H9 (cell line): ENCODE results near the gene CTSW. TPM values are rescaled to one million over a fixed set of nuclear protein-coding genes. Genes with fewer than 3 reads are reported as not detected.

Experiments
- DNase-seq: peaks from one replicate; pipeline ENCODE4 v3.0.0-alpha.2; 2017
- H2AFZ ChIP-seq: one replicate; pipeline ENCODE4 v1.6.1; 2013; ENCODE audit warnings: mild to moderate bottlenecking, low read length, control low read depth, moderate library complexity
- H2AK5ac ChIP-seq: 2 replicates; pipeline ENCODE4 v1.6.1; 2013; ENCODE audit warnings: low read length, control low read depth, mixed read lengths; ENCODE audit not compliant: insufficient read length
- H2BK120ac ChIP-seq: one replicate; pipeline ENCODE4 v1.6.1; 2013; ENCODE audit warnings: low read depth, mild to moderate bottlenecking, low read length, control low read depth, inconsistent platforms; ENCODE audit not compliant: poor library complexity, severe bottlenecking
- H2BK12ac ChIP-seq: 2 replicates; pipeline ENCODE4 v1.6.1; 2013; ENCODE audit warnings: low read length, control low read depth, mixed read lengths, low read depth; ENCODE audit not compliant: insufficient read length
- H2BK15ac ChIP-seq: 2 replicates; pipeline ENCODE4 v1.6.1; 2013; ENCODE audit warnings: low read depth, low read length, control low read depth
- H2BK20ac ChIP-seq: one replicate; pipeline ENCODE4 v1.6.1; 2013; ENCODE audit warnings: low read depth, mild to moderate bottlenecking, low read length, control low read depth, inconsistent platforms; ENCODE audit not compliant: poor library complexity, severe bottlenecking
- H2BK5ac ChIP-seq: 2 replicates; pipeline ENCODE4 v1.6.1; 2013; ENCODE audit warnings: low read length, control low read depth, mixed read lengths; ENCODE audit not compliant: insufficient read length
- H3K14ac ChIP-seq: 2 replicates; pipeline ENCODE4 v1.6.1; 2013; ENCODE audit warnings: low read length, control low read depth; ENCODE audit not compliant: insufficient read depth
- H3K18ac ChIP-seq: 2 replicates; pipeline ENCODE4 v1.6.1; 2013; ENCODE audit warnings: low read depth, mild to moderate bottlenecking, mixed read lengths, low read length, control low read depth; ENCODE audit not compliant: insufficient read length
- H3K23ac ChIP-seq: 2 replicates; pipeline ENCODE4 v1.6.1; 2013; ENCODE audit warnings: low read length, control low read depth, mixed read lengths, low read depth; ENCODE audit not compliant: insufficient read length
- H3K23me2 ChIP-seq: 2 replicates; pipeline ENCODE4 v1.6.1; 2013; ENCODE audit warnings: low read depth, mild to moderate bottlenecking, mixed read lengths, low read length, control low read depth; ENCODE audit not compliant: insufficient read length, poor library complexity, severe bottlenecking
- H3K27ac ChIP-seq: 2 replicates; pipeline ENCODE4 v1.5.1; 2013; ENCODE audit warnings: low read length, control low read depth, mixed read lengths, low read depth; ENCODE audit not compliant: insufficient read length
- H3K27me3 ChIP-seq: 2 replicates; pipeline ENCODE4 v1.6.1; 2013; ENCODE audit warnings: low read length, control low read depth, inconsistent platforms; ENCODE audit not compliant: insufficient read depth
- H3K4ac ChIP-seq: 2 replicates; pipeline ENCODE4 v1.6.1; 2013; ENCODE audit warnings: low read depth, mild to moderate bottlenecking, control low read depth, inconsistent platforms, low read length, moderate library complexity
- H3K4me1 ChIP-seq: 2 replicates; pipeline ENCODE4 v1.6.1; 2013; ENCODE audit warnings: low read length, control low read depth, inconsistent platforms; ENCODE audit not compliant: insufficient read depth
- H3K4me2 ChIP-seq: 2 replicates; pipeline ENCODE4 v1.6.1; 2013; ENCODE audit warnings: low read length, control low read depth, mixed read lengths; ENCODE audit not compliant: insufficient read length, insufficient read depth
- H3K56ac ChIP-seq: 2 replicates; pipeline ENCODE4 v1.6.1; 2013; ENCODE audit warnings: low read depth, mild to moderate bottlenecking, mixed read lengths, low read length, control low read depth; ENCODE audit not compliant: insufficient read length
- H3K79me1 ChIP-seq: 2 replicates; pipeline ENCODE4 v1.6.1; 2013; ENCODE audit warnings: low read depth, mild to moderate bottlenecking, moderate library complexity, low read length, control low read depth, inconsistent platforms; ENCODE audit not compliant: insufficient read depth, poor library complexity, severe bottlenecking
- H3K79me2 ChIP-seq: 2 replicates; pipeline ENCODE4 v1.6.1; 2013; ENCODE audit warnings: low read length, control low read depth, inconsistent platforms; ENCODE audit not compliant: insufficient read depth
- H3K9ac ChIP-seq: 2 replicates; pipeline ENCODE4 v1.6.1; 2013; ENCODE audit warnings: low read length, control low read depth, mixed read lengths; ENCODE audit not compliant: insufficient read length; ENCODE audit errors: extremely low read depth
- H3K9me3 ChIP-seq: one replicate; pipeline ENCODE4 v1.6.1; 2013; ENCODE audit warnings: low read depth, low read length, inconsistent platforms; ENCODE audit not compliant: control insufficient read depth
- H3T11ph ChIP-seq: one replicate; pipeline ENCODE4 v1.6.1; 2013; ENCODE audit warnings: mild to moderate bottlenecking, low read length, control low read depth, inconsistent platforms
- H4K20me1 ChIP-seq: one replicate; pipeline ENCODE4 v1.6.1; 2013; ENCODE audit not compliant: control insufficient read depth, insufficient read length, insufficient read depth
- H4K5ac ChIP-seq: 2 replicates; pipeline ENCODE4 v1.6.1; 2013; ENCODE audit warnings: low read depth, mild to moderate bottlenecking, mixed read lengths, low read length, control low read depth; ENCODE audit not compliant: insufficient read length
- H4K8ac ChIP-seq: replicated peaks from 2 replicates; pipeline ENCODE4 v1.6.1; 2013; ENCODE audit warnings: low read length, control low read depth, mixed read lengths, low read depth; ENCODE audit not compliant: insufficient read length
- H4K91ac ChIP-seq: 2 replicates; pipeline ENCODE4 v1.6.1; 2013; ENCODE audit warnings: low read depth, mild to moderate bottlenecking, moderate library complexity, mixed read lengths, low read length, control low read depth; ENCODE audit not compliant: insufficient read length
- H3K27ac Mint-ChIP-seq, 3 experiments: 2 replicates in 2 of 3; 3 replicates in 1 of 3; pipeline ENCODE4 v1.8.0; 2020 to 2021; ENCODE audit warnings: mixed read lengths in 3 of 3, mild to moderate bottlenecking in 1 of 3, moderate library complexity in 1 of 3
- H3K27me3 Mint-ChIP-seq: 2 replicates; pipeline ENCODE4 v1.8.0; 2021; ENCODE audit warnings: low read depth, mild to moderate bottlenecking, moderate library complexity, mixed read lengths
- H3K36me3 Mint-ChIP-seq, 3 experiments: 2 replicates in 2 of 3; 3 replicates in 1 of 3; pipeline ENCODE4 v1.8.0; 2020 to 2021; ENCODE audit warnings: low read depth in 3 of 3, mixed read lengths in 3 of 3; ENCODE audit not compliant: insufficient read depth in 1 of 3
- H3K4me1 Mint-ChIP-seq, 2 experiments: 2 replicates each; pipeline ENCODE4 v1.8.0; 2020; ENCODE audit warnings: mixed read lengths in 2 of 2
- H3K4me3 Mint-ChIP-seq, 2 experiments: 2 replicates in 1 of 2; 3 replicates in 1 of 2; pipeline ENCODE4 v1.8.0; 2020 to 2021; ENCODE audit warnings: mild to moderate bottlenecking in 2 of 2, mixed read lengths in 2 of 2, moderate library complexity in 1 of 2
- H3K9me3 Mint-ChIP-seq, 2 experiments: 2 replicates in 1 of 2; 3 replicates in 1 of 2; pipeline ENCODE4 v1.8.0; 2020; ENCODE audit warnings: mild to moderate bottlenecking in 2 of 2, mixed read lengths in 2 of 2, moderate library complexity in 1 of 2
- WGBS: extraction: QIAGEN DNeasy Blood & Tissue Kit; methylation state at CpG from one replicate; pipeline ENCODE4 v1.1.7; 2013; ENCODE audit warnings: missing lambda C conversion rate, low lambda C conversion rate, mixed read lengths; ENCODE audit not compliant: insufficient read length; ENCODE audit errors: extremely low coverage; 5-methylcytosine and 5-hydroxymethylcytosine counted together
- total RNA-seq: library from RNA; stranded (reverse); gene quantifications from 2 replicates; pipeline ENCODE4 v1.2.1, GENCODE V29; 2021
- TF ChIP-seq, protein P1 (sequence below): fragments of 200-600 bp; sonication (generic); conservative IDR thresholded peaks from 3 replicates; pipeline ENCODE4 v1.8.0; 2021; ENCODE audit warnings: antibody characterized with exemption, mild to moderate bottlenecking

CTSW gene
- total RNA-seq, 1 experiment from 2014 or later: not detected

GRCh38 chr11:65850217-65851082 lies 29.2 kb upstream of the CTSW start:
- no peak overlapping the region for H4K8ac ChIP-seq
- no peak overlapping the region for H4K91ac ChIP-seq
- H3T11ph ChIP-seq: no peak overlapping the region
- H3K27ac Mint-ChIP-seq: peak overlapping the region in 1 of 3 experiments; percentile 63; a peak in 1 of 7 replicates
- H2BK120ac ChIP-seq: no peak overlapping the region
- peak; percentile 32 for DNase-seq
- H4K20me1 ChIP-seq: no peaks in the 10 kb centered on the region
- H3K4me1 ChIP-seq: no peaks in the 10 kb centered on the region
- H3K9me3 Mint-ChIP-seq: peaks cover 3 to 7% of the 10 kb centered on the region in 2 experiments; a peak in 2 of 5 replicates
- no peak overlapping the region for H3K14ac ChIP-seq
- H2BK5ac ChIP-seq: no peak overlapping the region
- H2BK20ac ChIP-seq: no peak overlapping the region
- no peaks in the 10 kb centered on the region for H3K27me3 ChIP-seq
- H3K36me3 Mint-ChIP-seq: peaks cover 33 to 43% (median 36%) of the 10 kb centered on the region in 3 experiments
- no peaks in the 10 kb centered on the region for H3K23me2 ChIP-seq
- H3K4me3 Mint-ChIP-seq: no peak overlapping the region
- no peak overlapping the region for H3K23ac ChIP-seq
- no peak overlapping the region for H4K5ac ChIP-seq
- no peak overlapping the region for H3K18ac ChIP-seq
- H3K9me3 ChIP-seq: no peaks in the 10 kb centered on the region
- no peak overlapping the region for H2BK12ac ChIP-seq
- H3K9ac ChIP-seq: no peak overlapping the region
- TF ChIP-seq, protein P1, sequence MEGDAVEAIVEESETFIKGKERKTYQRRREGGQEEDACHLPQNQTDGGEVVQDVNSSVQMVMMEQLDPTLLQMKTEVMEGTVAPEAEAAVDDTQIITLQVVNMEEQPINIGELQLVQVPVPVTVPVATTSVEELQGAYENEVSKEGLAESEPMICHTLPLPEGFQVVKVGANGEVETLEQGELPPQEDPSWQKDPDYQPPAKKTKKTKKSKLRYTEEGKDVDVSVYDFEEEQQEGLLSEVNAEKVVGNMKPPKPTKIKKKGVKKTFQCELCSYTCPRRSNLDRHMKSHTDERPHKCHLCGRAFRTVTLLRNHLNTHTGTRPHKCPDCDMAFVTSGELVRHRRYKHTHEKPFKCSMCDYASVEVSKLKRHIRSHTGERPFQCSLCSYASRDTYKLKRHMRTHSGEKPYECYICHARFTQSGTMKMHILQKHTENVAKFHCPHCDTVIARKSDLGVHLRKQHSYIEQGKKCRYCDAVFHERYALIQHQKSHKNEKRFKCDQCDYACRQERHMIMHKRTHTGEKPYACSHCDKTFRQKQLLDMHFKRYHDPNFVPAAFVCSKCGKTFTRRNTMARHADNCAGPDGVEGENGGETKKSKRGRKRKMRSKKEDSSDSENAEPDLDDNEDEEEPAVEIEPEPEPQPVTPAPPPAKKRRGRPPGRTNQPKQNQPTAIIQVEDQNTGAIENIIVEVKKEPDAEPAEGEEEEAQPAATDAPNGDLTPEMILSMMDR: no peak
- H2AK5ac ChIP-seq: no peak overlapping the region
- no peak overlapping the region for H2AFZ ChIP-seq
- WGBS: no CpG with 5 or more reads among the region's 20 CpGs
- H3K4me1 Mint-ChIP-seq: peaks cover 10 to 14% of the 10 kb centered on the region in 2 experiments
- H3K79me2 ChIP-seq: peaks cover 1% of the 10 kb centered on the region; the same call in 1 of the 2 replicates
- no peak overlapping the region for H3K4ac ChIP-seq
- H2BK15ac ChIP-seq: no peak overlapping the region
- no peak overlapping the region for H3K27ac ChIP-seq
- peaks cover 15% of the 10 kb centered on the region for H3K27me3 Mint-ChIP-seq
- no peak overlapping the region for H3K56ac ChIP-seq
- H3K79me1 ChIP-seq: peaks cover 2% of the 10 kb centered on the region
- no peak overlapping the region for H3K4me2 ChIP-seq
